Prostate gland (tissue), 2 donors: Measurements from ENCODE around the gene TAS2R10. TPM values are rescaled to one million over a fixed set of nuclear protein-coding genes. Genes with fewer than 3 reads are reported as not detected.

Experiments used
- DNase-seq: peaks from one replicate; pipeline ENCODE4 v3.0.0-alpha.2; 2019; ENCODE audit warnings: low spot score
- H3K27ac ChIP-seq, 2 donors: fragments of 200-600 bp; sonication (generic); 2 replicates each; pipeline ENCODE4 v1.5.1; 2017 to 2019
- H3K27me3 ChIP-seq: fragments of 200-600 bp; sonication (generic); replicated peaks from 2 replicates; pipeline ENCODE4 v1.5.1; 2019; ENCODE audit not compliant: insufficient read depth
- H3K36me3 ChIP-seq, 2 donors: fragments of 200-600 bp; sonication (generic); 1 replicate in 1 of 2; 2 replicates in 1 of 2; pipeline versions ENCODE4 v1.5.1 to v1.8.1; 2017 to 2019
- H3K4me1 ChIP-seq: fragments of 200-600 bp; sonication (generic); replicated peaks from 2 replicates; pipeline ENCODE4 v1.5.1; 2019
- H3K4me3 ChIP-seq, 2 donors: fragments of 200-600 bp; sonication (generic); 2 replicates each; pipeline ENCODE4 v1.5.1; 2017 to 2019
- H3K9me3 ChIP-seq: fragments of 200-600 bp; sonication (generic); 2 replicates; pipeline ENCODE4 v1.5.1; 2017
- CTCF ChIP-seq, 4 experiments: fragments of 200-600 bp in 2 of 4; fragments of 450-650 bp in 2 of 4; sonication (generic) in 2 of 4; IDR thresholded peaks; 1 replicate in 3 of 4; 2 replicates in 1 of 4; pipeline ENCODE4 v1.5.1; 2016 to 2019; ENCODE audit warnings: antibody characterized with exemption in 4 of 4, mild to moderate bottlenecking in 2 of 4, moderate library complexity in 2 of 4
- POLR2A ChIP-seq: fragments of 450-650 bp; IDR thresholded peaks from one replicate; pipeline ENCODE4 v1.6.1; 2016; ENCODE audit warnings: antibody characterized with exemption, mild to moderate bottlenecking
- POLR2AphosphoS5 ChIP-seq: sonication (generic); formaldehyde crosslinking; IDR thresholded peaks from one replicate; pipeline ENCODE4 v1.6.1; 2017; ENCODE audit warnings: antibody characterized with exemption
- WGBS: methylation state at CpG from one replicate; pipeline ENCODE4 v1.1.5; 2018; 5-methylcytosine and 5-hydroxymethylcytosine counted together
- intact Hi-C: fragments of 100-400 bp; cut with DNase I; formaldehyde crosslinking; loops from one replicate; pipeline ENCODE4 v1.14.2; 2022
- total RNA-seq, 2 donors: library from RNA; depleted of rRNA; stranded (reverse); fragments of >200 nt; gene quantifications; one replicate each; pipeline ENCODE4 v1.1.0, GENCODE V29; 2016

The TAS2R10 gene
- total RNA-seq, 2 donors from 2014 or later = 0.41 TPM; not detected in 1

DNA sequence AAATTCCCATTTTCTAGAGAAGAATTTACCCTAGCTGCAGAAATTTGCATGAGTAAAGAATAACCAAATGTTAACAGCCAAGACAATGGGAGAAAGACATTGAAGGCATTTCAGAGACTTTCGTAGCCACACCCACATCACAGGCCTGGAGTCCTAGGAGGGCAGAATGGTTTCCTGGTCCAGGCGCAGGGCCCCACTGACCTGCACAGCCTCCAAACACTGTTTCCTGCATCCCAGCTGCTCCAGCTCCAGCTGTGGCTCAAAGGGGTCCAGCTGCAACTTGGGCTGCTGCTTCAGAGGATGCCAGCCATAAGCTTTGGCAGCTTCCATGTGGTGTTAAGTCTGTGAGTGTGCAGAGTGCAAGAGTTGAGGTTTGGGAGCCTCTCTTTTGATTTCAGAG, 29.6 kb upstream of the TAS2R10 start:
- H3K27ac ChIP-seq = no peak overlapping the region
- no peaks in the 10 kb centered on the region for H3K36me3 ChIP-seq
- WGBS = 93% methylated on average over 2 of the region's 2 CpGs
- no peaks in the 10 kb centered on the region for H3K9me3 ChIP-seq
- no peaks in the 10 kb centered on the region for H3K27me3 ChIP-seq
- TF ChIP-seq CTCF (IDR thresholded peaks at IDR 0.05) (no peak), POLR2A (no peak), POLR2AphosphoS5 (no peak)
- no peak overlapping the region for H3K4me3 ChIP-seq
- intact Hi-C loops = no loop called here
- no peaks in the 10 kb centered on the region for H3K4me1 ChIP-seq
- no peak for DNase-seq

DNA sequence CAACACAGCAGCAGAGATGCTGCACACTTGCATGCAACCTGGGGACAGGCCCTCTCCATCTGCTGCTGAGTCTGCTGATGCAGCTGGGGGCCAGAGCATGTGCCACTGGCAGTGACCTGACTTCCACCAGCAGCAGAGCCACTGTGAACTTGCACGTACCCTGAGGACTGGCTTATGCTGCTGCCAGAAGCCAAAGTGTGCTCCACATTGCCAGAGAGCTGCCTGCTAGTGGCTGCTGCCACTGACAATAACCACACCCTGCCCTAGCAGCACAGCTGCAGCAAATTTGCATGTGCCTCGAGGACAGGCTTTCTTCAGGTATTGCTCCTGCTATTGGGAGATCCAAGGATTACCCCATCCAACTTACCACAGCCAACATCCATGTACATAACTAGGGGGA, 27.6 kb upstream of the TAS2R10 start:
- H3K9me3 ChIP-seq = no peaks in the 10 kb centered on the region
- intact Hi-C loops = no loop called here
- no peak for DNase-seq
- H3K36me3 ChIP-seq = no peaks in the 10 kb centered on the region
- no peak for TF ChIP-seq POLR2A
- TF ChIP-seq CTCF (IDR thresholded peaks at IDR 0.05) = no peak
- TF ChIP-seq POLR2AphosphoS5 = no peak
- no peak overlapping the region for H3K4me3 ChIP-seq
- no peaks in the 10 kb centered on the region for H3K4me1 ChIP-seq
- WGBS = 83% methylated on average over 2 of the region's 2 CpGs
- H3K27me3 ChIP-seq = no peaks in the 10 kb centered on the region
- no peak overlapping the region for H3K27ac ChIP-seq

DNA sequence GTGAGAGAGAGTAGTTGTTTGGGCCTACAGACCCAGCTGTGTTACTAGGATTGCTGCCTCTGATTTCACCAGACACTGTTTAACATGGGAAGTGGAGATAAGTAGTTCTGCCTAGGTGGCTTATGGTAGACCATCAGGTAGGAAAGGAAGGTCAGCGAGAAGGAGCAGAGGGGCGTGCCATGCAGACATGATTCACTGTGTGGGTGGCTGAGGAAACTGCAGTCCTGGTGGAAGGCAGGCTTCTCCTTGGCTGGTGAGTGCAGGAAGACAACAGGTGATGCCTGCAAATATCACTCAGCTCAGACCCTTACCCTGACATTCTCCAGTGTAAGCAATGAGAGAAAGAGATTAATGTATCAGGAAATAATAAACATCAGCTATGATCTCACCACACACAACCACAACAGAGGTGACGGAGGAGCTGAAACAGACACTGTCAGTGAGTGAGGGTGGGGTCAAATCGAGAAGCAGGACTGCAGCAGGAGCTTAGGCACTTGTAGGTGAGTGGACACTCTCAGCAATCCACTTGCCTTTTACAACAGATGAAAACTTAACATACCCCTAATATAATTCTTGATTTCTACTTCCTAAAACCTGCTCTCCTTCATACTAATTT, 25.2 kb upstream of the TAS2R10 start:
- intact Hi-C loops = no loop called here
- Histone ChIP-seq H3K4me3 (no peak overlapping the region), H3K36me3 (no peaks in the 10 kb centered on the region), H3K27ac (no peak overlapping the region), H3K27me3 (no peaks in the 10 kb centered on the region), H3K4me1 (no peaks in the 10 kb centered on the region), H3K9me3 (no peaks in the 10 kb centered on the region)
- WGBS = 86% methylated on average over 4 of the region's 4 CpGs
- no peak for DNase-seq
- TF ChIP-seq POLR2AphosphoS5 = no peak
- TF ChIP-seq CTCF (IDR thresholded peaks at IDR 0.05) = no peak
- no peak for TF ChIP-seq POLR2A

DNA sequence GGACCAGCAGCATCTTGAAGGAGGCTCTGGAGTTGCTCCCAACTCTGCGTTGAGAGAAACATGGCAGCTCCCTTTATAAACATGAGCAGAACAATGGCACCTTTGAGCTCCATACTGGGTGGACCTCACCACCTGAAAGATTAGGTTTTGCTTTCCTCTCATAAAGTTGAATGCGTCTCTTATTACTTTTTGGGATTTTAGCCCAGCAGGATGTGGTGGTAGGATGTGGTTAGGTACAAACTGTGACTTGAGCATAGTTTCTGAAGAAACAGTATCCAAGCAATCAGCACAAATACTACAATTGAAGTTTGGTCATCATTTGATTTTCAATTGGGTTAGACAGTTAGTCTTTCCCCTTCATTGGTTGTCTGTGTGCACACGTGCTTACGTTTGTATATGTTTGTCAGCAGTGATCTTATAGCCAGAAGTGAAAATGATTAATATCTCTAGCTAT, 23.3 kb upstream of the TAS2R10 start, which contains the start of gene PRR4:
Gene PRR4 (minus strand): TSS at position 51 of the 454 bp plus-strand sequence. CDS start 38 bp downstream, at position 13.
- Histone ChIP-seq H3K9me3 (no peaks in the 10 kb centered on the region), H3K4me1 (no peaks in the 10 kb centered on the region), H3K4me3 (no peak within 1 kb of the TSS), H3K27ac (no peak within 1 kb of the TSS), H3K36me3 (no peaks in the 10 kb centered on the region), H3K27me3 (no peaks in the 10 kb centered on the region)
- DNase-seq = no peak
- 65% methylated on average over 4 of the region's 4 CpGs for WGBS
- intact Hi-C loops = no loop called here
- TF ChIP-seq CTCF (IDR thresholded peaks at IDR 0.05) (no peak), POLR2AphosphoS5 (no peak), POLR2A (no peak)

DNA sequence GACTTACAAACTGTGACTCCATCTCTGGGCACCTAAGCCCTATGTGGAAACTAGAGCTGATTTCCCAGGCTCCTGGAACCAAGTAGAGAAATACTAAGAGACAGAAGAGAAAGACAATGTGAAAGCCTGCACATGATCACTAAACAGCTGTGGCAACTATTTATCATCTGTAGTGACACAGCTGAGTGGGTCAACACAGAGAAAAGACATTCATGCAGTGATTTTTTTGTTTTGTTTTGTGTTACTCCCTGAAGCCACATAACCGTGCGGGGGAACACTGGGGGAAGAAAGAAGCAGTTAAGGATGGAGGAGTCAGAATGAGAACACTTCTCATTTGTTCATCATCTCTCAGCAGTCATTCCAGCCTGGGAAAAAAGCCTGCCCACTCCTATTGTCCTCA, 21.6 kb upstream of the TAS2R10 start:
- WGBS = 66% methylated on average over 2 of the region's 2 CpGs
- Histone ChIP-seq H3K4me3 (no peak overlapping the region), H3K9me3 (no peaks in the 10 kb centered on the region), H3K4me1 (no peaks in the 10 kb centered on the region), H3K27ac (no peak overlapping the region), H3K27me3 (no peaks in the 10 kb centered on the region), H3K36me3 (no peaks in the 10 kb centered on the region)
- DNase-seq = no peak
- TF ChIP-seq CTCF (IDR thresholded peaks at IDR 0.05) (no peak), POLR2A (no peak), POLR2AphosphoS5 (no peak)
- intact Hi-C loops = no loop called here
